ENCODE measurements around the gene NUP43.
"Not testable (repeated sequence)": the region's sequence is repeated elsewhere in the genome, so short reads cannot be mapped to it uniquely, and the experiment has no call there.

Gene NUP43, protein sequence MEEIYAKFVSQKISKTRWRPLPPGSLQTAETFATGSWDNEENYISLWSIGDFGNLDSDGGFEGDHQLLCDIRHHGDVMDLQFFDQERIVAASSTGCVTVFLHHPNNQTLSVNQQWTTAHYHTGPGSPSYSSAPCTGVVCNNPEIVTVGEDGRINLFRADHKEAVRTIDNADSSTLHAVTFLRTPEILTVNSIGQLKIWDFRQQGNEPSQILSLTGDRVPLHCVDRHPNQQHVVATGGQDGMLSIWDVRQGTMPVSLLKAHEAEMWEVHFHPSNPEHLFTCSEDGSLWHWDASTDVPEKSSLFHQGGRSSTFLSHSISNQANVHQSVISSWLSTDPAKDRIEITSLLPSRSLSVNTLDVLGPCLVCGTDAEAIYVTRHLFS

DNA sequence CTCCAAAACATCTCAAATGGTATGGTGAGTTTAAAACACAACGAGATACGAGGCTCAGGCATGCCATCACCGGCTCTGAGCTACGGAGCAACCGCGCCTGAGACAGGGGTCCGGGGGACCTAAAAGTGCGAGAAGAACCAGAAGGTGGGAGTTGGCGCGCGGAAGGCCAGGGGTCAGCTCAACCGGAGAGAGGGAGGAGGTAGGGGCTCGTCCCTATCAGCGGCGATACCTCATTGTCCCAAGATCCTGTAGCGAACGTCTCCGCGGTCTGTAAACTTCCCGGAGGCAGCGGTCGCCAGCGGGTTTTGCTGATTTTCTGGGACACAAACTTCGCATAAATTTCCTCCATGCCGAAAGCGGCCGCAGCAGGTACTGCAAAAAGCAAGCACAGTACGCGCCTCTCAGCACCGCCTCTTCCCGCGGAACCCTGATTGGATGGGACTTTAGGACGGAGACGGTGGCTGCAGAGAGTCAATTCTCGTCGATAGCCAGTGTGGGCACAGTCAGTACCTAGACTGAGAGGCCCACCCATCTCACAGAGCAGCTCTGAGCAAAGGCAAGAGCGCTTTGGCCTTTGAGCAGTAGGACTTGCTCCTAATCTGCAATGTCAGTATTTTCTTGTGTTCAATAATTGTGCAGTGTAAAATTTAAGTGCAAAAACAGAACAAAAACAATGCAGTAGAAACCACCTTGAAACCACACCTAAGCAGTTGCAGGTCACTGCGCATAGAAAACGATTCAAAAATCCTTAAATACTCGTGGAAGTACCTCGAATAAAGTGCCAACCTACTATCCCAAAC is at the start of gene NUP43:
Gene NUP43, minus strand, starts transcription at position 383 of the 800 bp plus-strand sequence. Its CDS starts 34 bp downstream, at position 349.
- peak; percentile 95 for DNase-seq

DNA sequence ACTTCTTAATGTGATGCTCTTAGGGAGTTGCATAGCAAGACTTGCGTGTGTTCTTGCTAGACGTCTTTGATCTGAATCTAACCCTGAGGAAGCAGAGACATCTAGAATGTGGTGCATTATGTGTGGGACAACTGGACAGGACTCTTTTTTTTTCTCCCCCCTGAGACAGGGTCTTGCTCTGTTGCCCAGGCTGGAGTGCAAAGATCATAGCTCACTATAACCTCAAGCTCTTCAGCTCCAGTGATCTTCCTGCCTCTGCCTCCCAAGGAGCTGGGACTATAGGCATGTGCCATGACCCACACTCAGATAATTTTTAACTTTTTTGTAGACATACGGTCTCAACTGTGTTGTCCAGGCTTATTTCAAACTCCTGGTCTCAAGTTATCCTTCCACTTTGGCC is 37.2 kb upstream of the NUP43 start:
- no peak for DNase-seq

GRCh38 chr6:149782337-149782736 is 36.0 kb upstream of the NUP43 start:
- no peak for DNase-seq

DNA sequence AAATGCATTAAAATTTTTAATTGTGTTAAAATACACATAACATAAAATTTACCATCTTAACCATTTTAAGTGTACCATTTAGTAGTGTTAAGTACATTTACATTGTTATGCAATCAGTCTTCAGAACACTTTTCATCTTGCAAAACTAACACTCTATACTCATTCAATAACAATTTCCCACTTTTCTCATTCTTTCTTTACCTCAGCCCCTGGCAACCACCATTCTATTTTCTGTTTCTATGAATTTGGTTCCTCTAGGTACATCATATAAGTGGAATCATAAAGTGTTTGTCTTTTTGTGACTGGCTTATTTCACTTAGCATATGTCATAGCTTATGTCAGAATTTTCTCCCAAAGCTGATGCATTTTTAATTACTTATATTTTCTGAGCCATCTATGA is 35.4 kb upstream of the NUP43 start:
- no peak for DNase-seq

GRCh38 chr6:149779644-149779963 is 33.3 kb upstream of the NUP43 start:
- no peak for DNase-seq

DNA sequence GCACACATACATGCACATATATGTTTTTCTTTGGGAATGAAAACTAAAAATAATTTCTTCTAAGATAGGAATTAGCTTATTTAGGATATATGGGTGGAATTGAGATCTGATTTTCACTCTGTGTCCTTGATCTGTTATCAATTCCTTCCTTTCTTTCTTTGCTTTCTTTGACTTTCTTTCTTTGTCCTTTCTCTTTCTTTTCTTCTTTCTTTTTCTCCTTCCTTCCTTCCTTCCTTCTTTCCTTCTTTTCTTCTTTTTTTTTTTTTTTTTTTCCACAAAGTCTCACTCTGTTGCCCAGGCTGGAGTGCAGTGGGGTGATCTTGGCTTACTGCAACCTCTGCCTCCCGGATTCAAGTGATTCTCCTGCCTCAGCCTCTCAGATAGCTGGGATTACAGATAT is 31.3 kb upstream of the NUP43 start:
- no peak for DNase-seq

DNA sequence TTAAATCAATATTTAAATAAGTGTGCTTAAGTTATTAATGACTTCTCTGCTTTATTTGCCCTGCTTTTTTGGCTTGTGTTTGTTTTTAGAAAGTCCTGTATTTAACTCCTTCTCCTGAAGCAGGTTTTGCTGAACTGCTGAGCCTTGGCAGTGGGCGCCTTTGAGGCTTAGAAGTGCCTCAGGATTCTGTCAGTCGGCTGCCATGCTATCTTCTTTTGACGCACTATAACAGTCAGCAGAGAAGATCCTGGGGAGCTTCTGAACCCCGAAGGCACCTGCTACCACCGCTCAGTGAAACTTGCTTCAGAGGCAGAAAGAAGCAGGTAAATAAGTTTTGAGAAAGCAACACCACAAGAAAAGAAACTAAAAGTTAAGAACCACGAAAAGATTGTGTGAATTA is 25.6 kb upstream of the NUP43 start:
- DNase-seq, result no peak

- DNase-seq, result no peak
These were observed 24.9 kb upstream of the NUP43 start for GRCh38 chr6:149771185-149771584.

DNA sequence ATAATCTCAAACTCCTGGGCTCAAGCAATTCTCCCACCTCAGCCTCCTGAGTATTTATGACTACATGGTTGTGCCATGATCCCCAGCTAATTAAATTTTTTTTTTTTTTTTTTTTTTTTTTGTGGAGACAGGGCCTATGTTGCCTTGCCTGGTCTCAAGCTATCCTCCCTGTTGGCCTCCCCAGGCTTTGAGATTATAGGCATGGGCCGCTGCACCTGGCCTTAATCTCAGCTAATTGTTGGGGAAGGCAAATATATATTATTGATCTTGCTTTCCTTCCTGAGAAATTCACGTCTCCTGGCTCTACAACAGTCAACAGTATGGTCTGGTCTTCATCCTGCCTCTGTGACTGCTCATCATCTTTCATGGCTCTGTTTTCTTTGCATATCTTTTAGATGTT is 23.3 kb upstream of the NUP43 start:
- DNase-seq, result no peak

DNA sequence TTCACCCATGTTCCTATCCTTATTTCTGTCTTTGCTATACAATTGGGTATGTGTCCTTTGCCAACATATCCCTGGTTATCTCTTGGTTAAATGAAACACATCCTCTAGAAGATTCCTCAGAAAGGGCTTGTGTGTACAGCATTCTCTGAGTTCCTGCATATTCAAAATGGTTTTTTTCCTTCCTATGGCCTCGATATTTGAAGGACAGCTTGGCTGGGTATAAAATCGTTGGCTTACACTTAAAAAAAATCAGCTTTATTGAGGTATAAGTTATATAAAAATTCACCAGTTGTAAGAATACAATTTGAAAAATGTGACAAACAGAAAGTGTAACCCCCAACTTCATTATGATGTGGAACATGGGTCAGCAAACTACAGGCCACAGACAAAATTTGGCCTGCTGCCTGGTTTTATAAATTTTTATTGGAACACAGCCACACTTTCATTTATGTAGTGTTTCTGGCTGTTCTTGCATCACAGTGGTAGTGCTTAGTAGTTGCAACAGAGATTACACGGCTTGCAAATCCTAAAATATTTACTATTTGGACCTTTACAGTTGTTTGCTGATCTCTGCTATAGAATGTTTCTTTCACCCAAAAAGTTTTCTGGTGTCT is 19.9 kb upstream of the NUP43 start:
- peak; percentile 79 for DNase-seq

DNA sequence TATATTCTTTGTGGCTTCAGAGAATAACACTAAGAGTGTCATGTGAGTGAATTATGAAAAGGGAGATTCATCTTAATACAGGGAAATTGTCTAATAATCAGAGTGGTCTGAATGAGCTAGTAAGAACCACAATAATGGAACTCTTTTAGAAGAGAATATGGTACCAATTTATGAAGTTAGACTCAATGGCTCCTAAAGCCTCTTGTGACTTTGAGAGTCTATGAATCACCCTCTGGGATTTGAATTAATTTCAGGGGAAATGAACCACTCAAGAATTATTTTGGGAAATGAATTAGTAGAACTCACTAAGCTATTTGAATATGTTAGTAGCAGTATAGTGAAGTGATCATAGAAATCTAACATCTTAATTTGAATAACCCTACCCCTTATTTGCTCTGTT is 17.5 kb upstream of the NUP43 start:
- DNase-seq, result no peak

GRCh38 chr6:149761438-149761837 is 15.1 kb upstream of the NUP43 start:
- DNase-seq, result peak; percentile 25

GRCh38 chr6:149756261-149756636 is 9.9 kb upstream of the NUP43 start:
- DNase-seq, result no peak

DNA sequence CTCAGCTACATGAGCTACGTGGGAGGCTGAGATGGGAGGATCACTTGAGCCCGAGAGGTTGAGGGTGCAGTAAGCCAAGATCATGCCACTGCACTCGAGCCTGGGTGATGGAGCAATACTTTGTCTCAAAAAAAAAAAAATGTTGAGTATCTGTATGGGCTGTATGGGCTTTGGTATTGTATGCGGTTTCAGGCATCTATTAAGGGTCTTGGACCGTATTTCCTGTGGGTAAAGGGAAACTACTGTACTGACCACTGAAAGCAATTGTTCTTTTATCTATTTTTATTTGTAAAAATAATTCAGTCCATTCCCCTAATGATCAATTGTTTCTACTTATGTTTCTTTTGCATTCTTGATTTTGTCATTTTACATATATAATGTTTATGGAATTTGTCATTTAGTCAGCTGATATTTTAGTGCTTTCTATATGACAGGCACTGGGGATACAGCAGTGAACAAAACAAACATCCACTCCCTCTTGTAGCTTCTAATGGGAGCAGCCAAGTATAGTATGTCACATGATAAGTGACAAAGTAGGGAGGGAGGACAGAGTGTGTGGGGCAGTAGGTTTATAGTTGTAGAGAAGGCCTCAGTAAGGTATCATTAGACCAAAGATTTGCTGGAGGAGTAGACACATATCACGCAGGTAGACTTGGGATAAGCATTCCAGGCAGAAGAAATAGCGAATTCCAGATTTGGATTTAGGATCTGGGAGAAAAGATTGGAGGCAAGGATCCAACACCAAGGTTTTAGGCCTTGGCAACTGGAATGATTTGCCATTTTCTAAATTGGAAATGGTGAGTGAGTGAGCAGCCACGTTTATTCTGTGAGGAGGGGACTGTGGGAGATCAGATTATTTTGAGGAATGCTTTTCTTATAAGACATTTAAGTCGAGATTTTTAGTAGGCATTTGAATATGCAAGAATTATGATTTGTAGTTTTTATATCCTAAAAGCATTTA is 9.3 kb upstream of the NUP43 start:
- peak; percentile 32 for DNase-seq

- DNase-seq, result peak; percentile 73
These were observed 8.2 kb upstream of the NUP43 start for GRCh38 chr6:149754548-149754947.

- DNase-seq, result not testable (repeated sequence)
These were observed 7.0 kb upstream of the NUP43 start for GRCh38 chr6:149753374-149753637.

DNA sequence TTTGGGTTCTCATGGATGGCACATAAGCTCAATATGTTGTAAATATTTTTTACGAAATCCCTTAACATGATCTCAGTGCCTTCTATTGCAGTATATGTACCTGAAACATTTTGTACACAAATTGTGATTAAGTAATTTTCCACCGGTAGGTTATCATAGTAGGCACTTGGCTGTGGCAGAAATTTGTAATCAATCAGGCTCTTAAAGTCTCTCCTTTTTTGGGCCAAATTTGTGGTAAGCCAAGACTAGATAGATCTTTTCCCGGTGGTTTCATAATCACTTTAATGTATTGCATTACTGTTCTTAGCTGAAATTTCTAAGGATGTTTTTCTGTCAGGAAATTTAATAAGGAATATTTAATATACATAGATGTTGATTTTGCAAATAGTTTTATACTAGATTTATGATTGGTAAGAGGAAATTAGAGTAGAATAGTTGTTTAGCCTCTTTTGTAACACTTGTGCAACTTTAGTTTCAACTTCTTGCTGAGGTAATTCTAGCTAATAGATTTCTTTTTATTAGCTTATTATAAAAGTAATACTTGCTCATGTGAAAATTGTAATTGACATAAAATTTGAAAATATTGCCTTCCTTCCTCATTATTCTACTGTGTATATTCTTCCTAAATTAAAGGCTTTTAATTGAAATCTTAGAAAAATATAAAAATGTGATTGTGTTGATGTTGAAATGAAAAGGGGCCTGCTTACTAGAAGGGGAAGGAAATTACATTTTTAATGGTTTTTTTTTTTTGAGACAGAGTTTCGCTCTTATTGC is 6.5 kb upstream of the NUP43 start:
- peak; percentile 51 for DNase-seq

DNA sequence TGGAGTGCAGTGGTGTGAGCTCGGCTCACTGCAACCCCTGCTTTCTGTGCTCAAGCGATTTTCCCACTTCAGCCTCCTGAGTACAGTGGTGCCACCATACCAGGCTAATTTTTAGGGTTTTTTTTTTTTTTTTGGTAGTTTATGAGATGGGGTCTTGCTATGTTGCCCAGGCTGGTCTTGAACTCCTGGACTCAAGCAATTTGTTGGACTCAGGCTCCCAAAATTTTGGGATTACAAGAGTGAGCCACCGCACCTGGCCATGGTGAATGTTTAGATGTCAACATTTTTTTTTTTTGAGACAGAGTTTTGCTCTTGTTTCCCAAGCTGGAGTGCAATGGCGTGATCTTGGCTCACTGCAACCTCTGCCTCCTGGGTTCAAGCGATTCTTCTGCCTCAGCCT is 5.6 kb upstream of the NUP43 start:
- DNase-seq, result not testable (repeated sequence)

- DNase-seq, result no peak
These were observed 4.9 kb upstream of the NUP43 start for GRCh38 chr6:149751239-149751638.

DNA sequence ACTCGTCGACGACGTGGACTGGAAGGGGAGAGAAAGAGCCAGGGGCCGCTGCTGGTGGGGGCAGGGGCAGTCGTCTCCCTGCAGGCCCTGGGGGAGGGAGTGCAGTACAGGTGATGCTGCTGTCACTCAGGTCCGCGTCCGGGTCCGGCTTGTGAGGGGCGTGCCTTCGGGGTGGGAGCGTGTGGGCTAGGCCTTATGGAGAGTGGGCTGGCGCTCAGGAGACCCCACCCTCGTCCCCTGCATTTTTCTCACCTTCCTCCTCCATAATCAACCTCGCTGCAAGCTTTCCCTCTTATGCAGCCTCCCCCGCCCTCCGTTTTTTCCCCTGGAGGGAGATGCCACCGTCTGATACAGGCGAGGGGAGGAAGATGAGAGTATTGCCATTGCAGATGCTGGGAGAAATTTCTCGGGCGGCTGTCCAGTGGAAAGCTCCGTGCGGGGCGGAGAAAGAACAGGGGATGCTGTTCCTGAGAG is 3.8 kb upstream of the NUP43 start:
- peak; percentile 41 for DNase-seq

DNA sequence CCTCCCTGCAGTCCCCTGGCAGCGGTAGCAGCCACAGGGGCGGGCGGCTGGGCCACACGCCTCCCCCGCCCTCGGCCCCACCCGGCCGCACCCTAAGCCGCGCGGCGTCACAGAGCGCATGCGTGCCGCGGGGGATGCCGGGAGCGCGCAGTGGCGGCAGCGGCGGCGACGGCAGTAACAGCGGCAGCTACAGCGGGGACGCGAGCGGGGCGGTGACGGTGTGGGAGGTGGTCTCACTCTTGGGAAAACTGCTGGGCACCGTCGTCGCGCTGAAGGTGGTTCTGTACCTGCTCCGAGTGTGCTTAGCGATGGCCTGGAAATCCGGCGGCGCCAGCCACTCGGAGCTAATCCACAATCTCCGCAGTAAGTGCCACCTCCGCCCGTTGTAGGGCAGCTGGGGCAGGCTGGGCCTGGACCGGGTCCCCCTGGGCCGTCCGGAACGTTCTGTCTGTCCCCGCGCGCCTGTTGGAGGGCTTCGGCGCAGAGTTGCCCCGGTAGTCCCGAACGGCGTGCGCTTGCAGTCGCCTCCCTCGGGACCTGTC is 3.3 kb upstream of the NUP43 start, which contains the start of gene PCMT1:
Gene PCMT1, plus strand, starts transcription at position 148 of the 542 bp plus-strand sequence. Its CDS starts 161 bp downstream, at position 309.
- peak; percentile 99 for DNase-seq
